GM18526 (cell line): ENCODE measurements around the gene CELA2A.

Source experiments
- POLR2A ChIP-seq: IDR thresholded peaks from 3 replicates; pipeline ENCODE4 v1.6.1; 2011; ENCODE audit not compliant: insufficient read length; ENCODE audit errors: extremely low read depth

Gene CELA2A

GRCh38 chr1:15479654-15480347 lies 23.3 kb downstream of the CELA2A start:
- no peak for TF ChIP-seq POLR2A

GRCh38 chr1:15483971-15484370 lies 27.4 kb downstream of the CELA2A start:
- TF ChIP-seq POLR2A, result no peak

GRCh38 chr1:15485636-15486035 lies 29.1 kb downstream of the CELA2A start:
- no peak for TF ChIP-seq POLR2A

GRCh38 chr1:15488371-15488770 lies 31.8 kb downstream of the CELA2A start:
- TF ChIP-seq POLR2A, result no peak

- no peak for TF ChIP-seq POLR2A
Measured at GRCh38 chr1:15489052-15489736, 32.7 kb downstream of the CELA2A start.

- TF ChIP-seq POLR2A, result no peak
Measured at GRCh38 chr1:15492596-15492995, 36.1 kb downstream of the CELA2A start.

GRCh38 chr1:15493869-15494390 lies 37.4 kb downstream of the CELA2A start:
- no peak for TF ChIP-seq POLR2A

- TF ChIP-seq POLR2A, result no peak
Measured at GRCh38 chr1:15500184-15501178, 43.9 kb downstream of the CELA2A start.

GRCh38 chr1:15501208-15502032 lies 44.9 kb downstream of the CELA2A start:
- TF ChIP-seq POLR2A, result no peak

- no peak for TF ChIP-seq POLR2A
Measured at GRCh38 chr1:15504436-15504835, 47.9 kb downstream of the CELA2A start.

GRCh38 chr1:15506831-15507230 lies 50.3 kb downstream of the CELA2A start:
- no peak for TF ChIP-seq POLR2A

GRCh38 chr1:15507278-15507677 lies 50.7 kb downstream of the CELA2A start:
- TF ChIP-seq POLR2A, result no peak

GRCh38 chr1:15508700-15509487 lies 52.4 kb downstream of the CELA2A start:
- TF ChIP-seq POLR2A, result no peak

GRCh38 chr1:15509586-15509985 lies 53.1 kb downstream of the CELA2A start:
- no peak for TF ChIP-seq POLR2A
